Suprapubic skin (tissue), 4 donors: ENCODE data around the gene PRL.

Source experiments
- CTCF ChIP-seq, 2 donors: fragments of 200-600 bp in 1 of 2; fragments of 450-650 bp in 1 of 2; sonication (generic) in 1 of 2; IDR thresholded peaks; one replicate each; pipeline ENCODE4 v1.5.1; 2016 to 2019; ENCODE audit warnings: antibody characterized with exemption in 2 of 2, mild to moderate bottlenecking in 1 of 2, moderate library complexity in 1 of 2
- EP300 ChIP-seq: sonication (generic); formaldehyde crosslinking; IDR thresholded peaks from one replicate; pipeline ENCODE4 v1.6.1; 2017; ENCODE audit warnings: antibody characterized with exemption
- POLR2A ChIP-seq, 2 donors: fragments of 450-650 bp; IDR thresholded peaks; one replicate each; pipeline ENCODE4 v1.6.1; 2017; ENCODE audit warnings: antibody characterized with exemption in 2 of 2, mild to moderate bottlenecking in 2 of 2, moderate library complexity in 2 of 2
- POLR2AphosphoS5 ChIP-seq, 3 donors: sonication (generic); formaldehyde crosslinking; IDR thresholded peaks; one replicate each; pipeline ENCODE4 v1.6.1; 2017; ENCODE audit warnings: antibody characterized with exemption in 3 of 3

GRCh38 chr6:22284666-22285065 lies 12.2 kb downstream of the PRL start:
- TF ChIP-seq POLR2AphosphoS5 (IDR thresholded peaks at IDR 0.05), result no peak
- TF ChIP-seq POLR2A (IDR thresholded peaks at IDR 0.05), result no peak
- no peak for TF ChIP-seq CTCF (IDR thresholded peaks at IDR 0.05)
- no peak for TF ChIP-seq EP300
